ENCODE measurements around the gene AFF1.

AFF1 gene

DNA sequence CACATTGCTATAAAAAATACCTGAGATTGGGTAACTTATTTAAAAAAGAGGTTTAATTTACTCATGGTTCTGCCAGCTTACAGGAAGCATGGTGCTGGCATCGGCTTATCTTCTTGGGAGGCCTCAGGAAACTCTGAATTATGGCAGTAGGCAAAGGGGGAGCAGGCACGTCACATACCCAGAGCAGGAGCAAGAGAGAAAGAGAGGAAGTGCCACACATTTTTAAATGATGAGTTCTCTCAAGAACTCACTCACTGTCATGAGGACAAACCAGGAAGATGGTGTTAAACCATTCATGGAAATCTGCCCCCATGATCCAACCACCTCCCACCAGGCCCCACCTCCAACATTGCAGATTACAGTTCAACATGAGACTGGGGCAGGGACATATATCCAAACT is 10.0 kb upstream of the AFF1 start:
- DNase-seq = peak; percentile 70

DNA sequence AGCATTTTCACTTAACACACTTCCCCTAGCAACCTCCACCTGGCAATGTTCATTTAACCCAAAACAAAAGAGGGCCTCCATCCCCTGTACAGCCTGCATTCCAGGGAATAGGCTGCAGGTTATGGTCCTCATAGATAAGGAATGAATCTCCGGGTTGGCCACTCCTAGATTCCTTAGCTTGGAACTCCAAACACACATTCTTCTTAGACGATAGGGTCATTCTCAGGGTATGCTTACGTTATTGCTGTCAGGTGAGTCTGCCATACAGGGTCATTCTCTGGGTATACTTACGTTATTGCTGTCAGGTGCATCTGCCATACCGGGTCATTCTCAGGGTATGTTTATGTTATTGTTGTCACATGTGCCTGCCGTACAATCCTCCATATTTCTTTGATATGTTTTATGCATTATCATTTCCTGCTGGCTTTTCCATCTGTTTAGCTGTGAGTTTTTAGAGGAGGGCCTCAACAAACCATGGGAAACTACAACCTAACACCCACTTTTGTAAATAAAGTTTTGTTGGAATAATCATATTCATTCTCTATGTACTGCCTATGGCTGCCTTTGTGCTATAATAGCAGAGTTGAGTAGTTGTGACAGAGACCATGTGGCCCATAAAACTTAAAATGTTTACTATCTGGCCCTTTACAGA is 8.2 kb upstream of the AFF1 start:
- DNase-seq = no peak

DNA sequence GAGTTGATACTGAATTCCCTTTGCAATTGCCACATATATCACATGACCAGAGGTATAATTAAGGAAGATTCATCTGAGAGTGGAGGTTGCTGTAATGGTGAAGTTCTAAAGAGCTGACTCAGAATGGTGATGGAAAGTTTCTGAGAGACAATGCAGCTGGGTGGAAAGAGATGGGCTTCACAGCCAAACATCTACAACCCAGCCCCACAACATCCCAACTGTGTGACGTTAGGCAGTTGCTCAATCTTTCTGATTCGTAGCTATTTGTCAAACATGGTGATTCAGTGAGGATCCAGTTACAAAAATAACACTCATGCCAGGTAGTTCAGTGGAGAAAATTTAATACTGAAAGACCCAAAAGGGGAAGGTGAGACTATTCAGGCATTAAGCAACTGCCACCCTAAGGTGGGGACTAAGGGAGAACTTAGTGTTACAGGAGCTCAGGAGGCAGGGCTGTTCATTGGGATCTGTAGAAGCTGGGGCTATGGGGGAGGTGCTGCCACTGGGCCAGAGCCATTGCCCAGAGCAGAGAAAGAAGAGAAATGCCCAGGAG is 6.9 kb upstream of the AFF1 start:
- peak; percentile 83 for DNase-seq

DNA sequence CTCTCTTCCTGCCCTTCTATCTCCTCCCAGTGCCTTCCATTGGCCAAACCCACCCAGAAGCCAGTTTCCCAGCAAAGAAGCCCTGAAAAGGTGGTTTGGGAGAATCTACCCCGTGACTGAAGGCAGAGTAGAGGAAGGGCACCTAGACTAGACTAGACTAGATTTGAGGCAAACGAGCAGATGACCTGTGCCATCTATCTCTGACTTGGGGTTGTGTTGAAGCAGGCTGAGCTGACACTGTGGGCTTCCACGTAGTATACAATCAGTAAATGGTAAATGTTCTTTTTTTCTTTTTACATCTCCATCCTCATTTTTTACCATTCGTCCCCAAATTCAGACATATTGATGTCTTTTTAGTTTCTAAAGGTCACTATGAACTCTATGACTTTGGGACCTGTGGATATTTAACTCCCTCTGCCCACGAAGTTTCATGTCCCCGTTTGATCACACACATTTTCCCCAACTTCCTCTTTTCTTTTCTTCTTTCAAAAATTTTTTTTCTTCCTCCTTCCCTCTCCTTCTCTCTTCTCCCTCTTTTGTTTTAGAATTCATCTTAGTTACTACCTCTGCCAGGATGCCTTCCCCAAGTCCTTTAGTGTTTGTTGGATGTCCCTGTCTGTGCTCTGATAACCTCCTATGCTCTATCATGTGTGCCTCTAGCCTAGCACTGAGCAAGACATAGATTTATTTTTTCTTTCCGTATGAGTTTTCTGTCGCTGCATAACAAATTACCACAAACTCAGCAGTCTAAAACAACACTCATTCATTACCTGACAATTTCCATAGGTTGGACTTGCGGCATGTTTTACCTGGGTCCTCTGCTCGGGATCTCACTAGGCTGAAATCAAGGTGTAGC is 6.2 kb upstream of the AFF1 start:
- DNase-seq = no peak

DNA sequence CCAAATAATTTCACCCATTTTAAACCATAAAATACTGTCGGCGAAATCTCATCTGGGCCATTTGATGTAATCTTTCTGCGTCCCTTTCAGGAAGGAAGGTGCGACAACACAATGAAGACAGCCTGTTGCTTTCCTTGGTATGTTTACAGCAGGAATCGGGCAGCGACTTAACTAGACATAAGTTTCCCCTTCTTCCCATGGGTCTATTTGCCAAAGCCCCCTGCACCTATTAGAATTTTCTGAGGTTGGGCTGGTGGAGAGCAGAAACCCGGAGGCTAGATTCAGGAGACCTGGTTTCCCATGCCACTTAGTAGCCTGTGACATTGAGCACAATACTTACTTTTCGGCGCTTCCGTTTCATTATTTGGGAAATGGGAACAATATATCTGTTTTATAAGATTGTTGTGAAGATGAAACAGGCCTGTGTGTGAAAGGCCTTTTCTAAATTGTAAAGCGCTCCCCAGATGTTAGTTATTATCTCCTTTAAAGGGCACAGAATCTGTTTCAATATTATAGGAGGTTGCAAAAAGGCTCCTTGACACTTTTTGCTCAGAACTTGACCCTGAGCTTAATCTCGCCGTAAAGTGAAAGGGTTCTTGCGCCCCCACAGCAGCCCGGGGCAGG is 552 bp upstream of the AFF1 start:
- no peak for DNase-seq

DNA sequence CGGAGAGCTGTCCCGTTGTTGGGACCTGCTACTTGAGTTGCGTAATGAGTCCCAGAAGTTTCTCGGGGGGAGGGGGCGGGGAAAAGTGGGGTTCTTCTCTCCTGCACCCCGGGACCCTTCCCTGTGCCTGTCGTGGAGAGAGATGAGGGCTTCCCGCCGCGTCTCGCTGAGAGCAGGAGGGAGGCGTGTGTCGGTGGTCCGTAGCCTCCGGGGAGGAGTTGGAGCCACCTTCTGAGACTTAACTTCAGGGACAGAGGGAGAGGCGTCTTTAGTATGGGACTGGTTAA is 698 bp downstream of the AFF1 start:
- no peak for DNase-seq

DNA sequence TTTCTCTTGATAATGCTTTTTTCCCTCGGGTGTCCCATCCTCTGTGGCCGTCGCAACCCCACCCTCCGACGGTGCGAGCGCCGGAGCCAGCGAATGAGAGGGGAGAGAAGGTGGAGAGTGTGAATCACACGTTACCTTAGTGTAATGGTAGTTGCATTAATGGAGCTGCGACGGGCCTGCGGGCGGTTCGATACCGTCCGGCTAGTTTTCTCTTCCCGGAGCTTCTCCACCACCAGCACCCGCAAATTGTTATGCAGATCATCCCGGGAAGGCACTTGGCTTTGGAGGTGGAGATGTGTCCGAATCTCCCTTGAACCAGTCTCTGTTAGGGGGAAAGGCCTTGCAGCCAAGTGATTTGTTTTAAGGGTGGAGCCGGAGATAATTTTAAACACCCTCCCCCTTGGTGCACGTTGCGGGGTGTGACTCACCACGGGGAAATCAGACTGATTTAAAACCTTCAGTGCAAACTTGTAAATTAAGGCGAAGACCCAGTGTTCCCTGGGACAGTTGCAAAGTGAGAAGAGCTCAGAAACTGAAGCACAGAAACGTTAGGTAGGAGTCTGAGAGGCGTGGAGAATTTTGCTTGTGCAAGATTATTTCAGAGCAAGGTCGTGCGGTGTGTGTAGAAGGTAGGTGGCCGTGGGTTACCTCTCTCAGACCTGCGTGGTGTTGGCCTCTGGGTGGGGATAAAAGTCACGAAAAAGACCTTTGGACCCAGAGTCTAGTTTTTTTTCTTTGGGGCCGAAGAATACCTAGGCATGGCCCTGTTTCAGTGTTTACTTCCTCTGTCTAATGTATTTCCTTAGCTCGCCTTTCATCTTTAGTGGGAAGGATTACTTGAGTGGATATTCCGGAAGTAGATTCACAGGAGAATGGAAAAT is 1.3 kb downstream of the AFF1 start:
- peak; percentile 84 for DNase-seq

DNA sequence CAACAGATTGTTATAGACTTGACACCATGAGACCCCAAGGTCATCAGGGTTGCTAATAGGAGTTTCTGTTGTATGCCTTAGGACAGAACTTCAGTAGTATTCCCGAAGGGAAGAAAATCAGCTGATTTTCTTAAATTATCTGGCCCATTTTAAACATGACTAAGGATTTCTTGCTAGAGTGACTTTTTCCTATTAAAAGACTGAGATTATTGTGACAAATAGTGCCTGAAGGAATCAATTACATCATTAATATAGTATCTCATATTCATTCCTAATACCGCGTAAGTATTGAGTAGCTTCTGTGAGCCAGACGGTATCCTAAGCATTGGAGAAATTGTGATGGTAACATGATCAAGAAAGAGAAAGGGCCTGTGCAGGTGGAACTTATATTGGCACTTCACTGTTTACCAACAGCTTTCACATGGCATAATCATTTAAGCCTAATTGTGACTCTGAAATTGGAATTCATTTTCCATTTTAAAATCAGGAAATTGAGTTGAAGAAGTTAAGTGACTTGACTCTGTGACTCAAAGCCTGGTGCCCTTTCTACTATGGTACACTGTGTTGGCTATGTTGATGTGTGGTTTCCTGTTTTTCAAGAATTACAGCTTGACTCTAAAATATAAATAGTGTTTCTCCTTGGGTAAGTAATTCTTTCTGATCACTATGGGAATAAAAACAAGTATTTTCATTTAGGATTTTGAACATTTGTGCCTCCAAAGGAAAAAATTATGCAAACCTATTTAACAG is 4.1 kb downstream of the AFF1 start:
- peak; percentile 79 for DNase-seq

DNA sequence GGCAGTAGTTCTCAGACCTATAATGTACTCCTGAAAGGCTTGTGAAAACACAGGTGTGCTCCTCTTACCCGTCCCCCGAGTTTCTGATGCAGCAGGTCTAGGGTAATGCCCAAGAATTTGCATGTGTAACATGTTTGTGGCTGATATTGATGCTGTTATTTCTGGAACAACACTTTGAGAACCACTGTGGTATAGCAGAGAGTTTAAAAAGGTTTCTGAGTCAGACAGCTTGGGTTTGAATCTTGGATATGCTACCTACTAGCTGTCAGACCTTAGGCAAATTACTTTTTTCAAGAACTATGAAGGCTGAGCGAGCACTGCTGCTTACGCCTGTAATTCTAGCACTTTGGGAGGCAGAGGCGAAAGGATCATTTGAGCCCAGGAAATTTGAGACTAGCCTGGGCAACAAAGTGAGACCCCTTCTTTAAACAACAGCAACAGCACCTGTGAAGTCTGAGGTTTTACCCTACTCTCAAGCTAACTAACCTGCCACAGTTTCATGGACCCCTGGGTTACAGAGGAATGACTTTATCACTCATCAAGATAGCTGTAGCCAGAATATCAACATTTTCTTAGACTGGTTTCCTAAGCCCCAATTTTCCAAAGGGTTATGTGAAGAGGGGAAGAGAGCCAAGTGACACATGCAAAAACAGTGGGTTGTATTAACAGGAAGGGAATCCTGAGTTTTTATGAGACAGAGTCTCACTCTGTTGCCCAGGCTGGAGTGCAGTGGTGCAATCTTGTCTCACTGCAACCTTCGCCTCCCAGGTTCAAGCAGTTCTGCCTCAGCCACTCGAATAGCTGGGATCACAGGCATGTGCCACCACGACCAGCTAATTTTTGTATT is 5.1 kb downstream of the AFF1 start:
- peak; percentile 54 for DNase-seq

DNA sequence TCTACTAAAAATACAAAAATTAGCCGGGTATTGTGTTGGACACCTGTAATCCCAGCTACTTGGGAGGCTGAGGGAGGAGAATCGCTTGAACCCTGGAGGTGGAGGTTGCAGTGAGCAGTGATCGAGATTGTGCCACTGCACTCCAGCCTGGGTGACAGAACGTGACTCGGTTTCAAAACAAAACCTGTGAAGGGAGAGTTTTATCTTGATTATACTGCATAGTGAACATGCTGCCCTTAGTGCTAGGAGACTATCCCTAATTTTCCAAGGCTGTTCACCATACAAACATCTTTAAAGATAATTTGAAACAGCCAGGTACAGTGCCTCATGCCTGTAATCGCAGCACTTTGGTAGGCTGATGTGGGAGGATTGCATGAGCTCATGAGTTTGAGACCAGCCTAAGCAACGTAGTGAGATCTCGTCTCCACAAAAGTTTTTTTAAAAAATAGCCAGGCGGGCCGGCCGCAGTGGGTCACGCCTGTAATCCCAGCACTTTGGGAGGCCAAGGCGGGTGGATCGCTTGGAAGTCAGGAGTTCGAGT is 6.2 kb downstream of the AFF1 start:
- no peak for DNase-seq

DNA sequence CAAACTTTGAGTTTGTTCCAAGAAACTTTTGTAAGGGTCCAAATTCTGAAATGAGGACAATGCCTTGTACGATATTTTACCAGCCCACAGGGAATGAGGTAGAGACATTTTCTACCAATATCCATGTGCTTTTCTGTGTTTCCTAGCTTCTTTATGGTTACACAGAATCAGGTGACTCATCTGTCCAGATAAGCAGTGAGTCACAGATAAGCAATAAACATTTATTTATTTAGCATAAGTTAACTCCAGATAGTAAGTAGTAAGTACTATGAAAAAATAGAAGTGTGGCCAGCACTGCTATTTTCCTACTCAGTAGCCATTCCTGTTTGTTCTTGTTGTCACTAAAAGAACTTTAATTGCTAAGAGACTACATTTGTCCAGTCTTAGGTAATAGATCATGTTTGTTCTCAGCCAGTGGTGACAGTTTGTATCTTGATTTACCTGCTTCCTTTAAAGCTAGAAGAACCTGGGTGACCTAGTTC is 7.4 kb downstream of the AFF1 start:
- no peak for DNase-seq

DNA sequence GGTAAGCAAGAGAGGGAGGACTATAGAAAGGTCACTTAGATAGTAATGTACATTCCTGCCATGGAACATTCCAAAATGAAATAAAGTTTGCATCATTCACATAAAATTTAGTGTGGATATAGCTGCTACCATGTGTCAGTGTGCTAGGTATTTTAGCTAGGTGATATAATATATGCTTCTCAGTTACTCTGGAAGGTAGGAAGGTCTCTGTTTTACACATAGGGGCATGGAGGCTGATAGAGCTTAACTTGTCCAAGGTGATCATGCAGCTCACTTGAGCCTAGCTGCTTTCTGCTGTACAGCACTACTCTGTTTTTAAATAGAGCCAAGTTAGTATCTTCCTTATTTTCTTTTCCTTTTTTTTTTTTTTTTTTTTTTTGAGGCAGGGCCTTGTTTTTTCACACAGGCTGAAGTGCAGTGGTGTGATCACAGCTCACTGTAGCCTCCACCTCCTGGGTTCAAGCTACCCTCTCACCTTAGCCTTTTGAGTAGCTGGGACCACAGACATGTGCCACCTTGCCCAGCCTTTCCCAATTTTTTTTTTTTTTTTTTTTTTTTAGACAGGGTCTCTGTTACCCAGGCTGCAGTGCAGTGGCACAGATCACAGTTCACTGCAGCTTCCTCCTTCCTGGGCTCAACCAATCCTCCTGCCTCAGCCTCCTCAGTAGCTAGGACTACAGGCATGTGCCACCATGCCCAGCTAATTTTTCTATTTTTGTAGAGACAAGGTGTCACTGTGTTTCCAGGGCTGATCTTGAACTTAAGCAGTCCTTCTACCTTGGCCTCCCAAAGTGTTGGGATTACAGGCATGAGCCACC is 10.4 kb downstream of the AFF1 start:
- DNase-seq = no peak

DNA sequence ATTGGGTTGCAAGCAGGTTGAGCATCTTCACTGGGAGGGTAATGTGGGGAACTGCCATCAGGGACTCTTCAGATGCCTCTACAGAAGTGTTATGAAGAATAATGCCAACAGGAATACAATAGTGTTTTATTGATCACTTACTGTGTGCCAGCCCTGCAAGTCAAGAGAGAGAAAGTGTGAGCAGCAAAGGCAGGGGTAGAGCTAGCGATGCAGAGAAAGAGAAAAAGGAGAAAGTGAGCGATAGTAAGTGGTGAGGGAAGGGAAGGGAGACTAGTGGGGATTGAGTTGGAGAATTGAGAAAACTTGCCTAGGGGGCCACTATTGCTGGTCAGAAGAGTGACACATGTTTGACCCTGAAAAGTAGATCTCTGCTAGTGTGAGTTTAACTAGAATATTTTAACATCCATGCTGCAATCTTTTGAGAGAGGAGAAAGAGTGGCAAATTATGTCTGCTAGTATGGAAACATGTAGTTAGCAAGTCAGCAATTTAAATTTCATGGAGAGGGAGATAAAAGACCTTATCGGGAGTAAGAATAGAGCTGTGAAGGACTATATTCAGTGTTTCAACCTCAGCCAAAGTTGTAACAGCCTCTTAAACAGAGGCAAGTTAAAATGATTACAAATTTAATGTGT is 12.2 kb downstream of the AFF1 start:
- DNase-seq = no peak

DNA sequence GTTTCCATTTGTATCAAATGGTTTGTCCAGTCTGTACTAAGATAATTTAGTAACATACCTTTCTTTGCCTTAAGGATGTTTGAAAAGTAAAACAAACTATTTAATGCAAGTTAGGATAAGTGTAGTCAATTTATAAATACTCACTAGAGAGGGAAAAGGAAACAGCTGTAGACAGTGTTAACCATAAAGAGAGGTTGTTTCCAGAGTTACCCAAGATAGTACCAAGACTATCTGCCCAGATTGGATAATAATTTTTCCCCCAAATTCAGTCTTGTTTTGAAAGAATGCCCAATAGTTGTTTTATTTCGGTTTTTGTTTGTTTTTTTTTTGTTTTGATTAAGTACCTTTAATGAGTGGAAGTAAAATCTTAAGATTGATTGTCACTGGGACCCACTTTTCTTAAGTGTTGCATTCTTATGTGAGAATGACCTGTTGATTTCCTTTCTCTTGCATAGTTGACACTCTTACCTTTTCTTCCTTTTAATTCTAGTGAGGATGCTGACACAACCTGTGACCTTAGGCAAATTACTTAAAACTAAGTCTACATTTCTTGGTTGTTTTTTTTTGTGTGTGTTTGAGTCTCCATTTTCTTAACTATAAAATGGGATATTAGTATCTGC is 12.8 kb downstream of the AFF1 start:
- DNase-seq = no peak

DNA sequence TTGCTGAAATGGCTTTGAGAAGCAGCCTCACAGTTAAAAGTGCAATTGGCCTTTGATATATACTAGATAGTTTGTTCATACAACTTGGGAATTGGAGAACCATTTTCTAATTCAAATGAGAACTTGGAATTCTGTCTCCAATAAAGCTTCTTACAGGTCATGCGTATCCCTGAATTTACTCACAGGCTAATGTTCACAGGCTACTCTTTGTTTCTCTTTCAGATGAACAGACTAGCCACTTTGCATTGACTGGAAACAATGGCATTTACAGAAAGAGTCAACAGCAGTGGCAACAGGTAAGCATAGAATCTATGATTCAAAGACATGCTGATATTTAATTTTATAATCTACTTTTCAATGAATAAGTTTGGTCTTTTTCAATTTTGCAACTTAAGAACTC is 13.5 kb downstream of the AFF1 start:
- DNase-seq = no peak

DNA sequence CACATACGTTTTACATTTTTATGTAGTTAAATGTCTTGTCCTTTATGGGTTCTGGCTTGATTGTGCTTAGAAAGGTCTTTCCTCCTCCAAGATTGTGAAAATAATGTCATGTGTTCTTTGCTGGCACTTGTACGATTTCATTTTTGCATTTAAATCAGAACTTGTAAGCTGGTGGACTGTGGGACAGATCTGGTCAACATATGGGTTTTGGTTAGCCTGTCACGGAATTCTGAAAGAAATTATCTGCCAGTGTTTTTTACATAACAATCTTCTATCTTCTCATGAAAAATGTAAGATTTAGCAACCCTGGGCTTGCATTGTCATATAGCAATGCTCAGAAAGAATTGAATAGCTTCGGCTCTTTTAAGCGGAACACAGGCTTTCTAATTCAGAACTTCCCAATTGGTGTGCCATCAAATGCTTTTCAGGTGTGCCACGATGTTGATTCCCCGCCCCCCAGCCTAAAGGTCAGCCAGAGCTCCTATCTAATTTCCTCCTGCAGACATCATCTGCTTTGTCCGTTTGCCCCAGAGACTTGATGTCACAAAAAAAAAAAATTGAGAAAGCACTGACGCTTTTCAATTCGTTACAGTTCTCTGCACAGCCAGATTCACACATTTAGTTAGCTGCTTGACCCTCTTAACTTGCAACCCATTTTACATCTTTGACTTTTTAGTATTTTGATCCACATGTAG is 16.2 kb downstream of the AFF1 start:
- no peak for DNase-seq

DNA sequence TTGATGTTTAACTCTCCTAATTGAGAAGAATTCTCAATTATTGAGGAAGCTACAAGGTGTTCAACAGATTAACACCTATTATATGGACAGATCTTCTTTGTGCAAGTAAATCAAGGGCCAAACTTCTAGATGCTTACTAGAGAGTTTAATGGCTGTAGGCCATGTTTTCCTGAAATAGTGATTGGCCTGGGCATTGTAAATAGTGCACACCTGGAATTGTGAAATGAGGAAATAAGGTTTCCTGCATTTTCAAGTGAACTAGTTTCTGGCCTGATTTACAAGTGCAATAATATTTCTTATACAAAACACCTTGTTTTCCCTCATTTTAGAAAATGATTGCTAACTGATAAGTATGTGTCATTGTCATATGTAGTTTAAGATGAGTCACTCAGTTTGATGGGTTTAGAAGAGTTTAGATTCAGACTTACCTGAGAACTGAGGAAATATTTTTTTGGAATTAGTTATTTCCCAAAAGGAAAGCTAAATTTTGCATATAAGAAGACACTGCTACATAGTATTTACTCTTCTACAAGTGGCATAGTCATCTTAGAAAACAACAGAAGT is 21.2 kb downstream of the AFF1 start:
- DNase-seq = no peak

DNA sequence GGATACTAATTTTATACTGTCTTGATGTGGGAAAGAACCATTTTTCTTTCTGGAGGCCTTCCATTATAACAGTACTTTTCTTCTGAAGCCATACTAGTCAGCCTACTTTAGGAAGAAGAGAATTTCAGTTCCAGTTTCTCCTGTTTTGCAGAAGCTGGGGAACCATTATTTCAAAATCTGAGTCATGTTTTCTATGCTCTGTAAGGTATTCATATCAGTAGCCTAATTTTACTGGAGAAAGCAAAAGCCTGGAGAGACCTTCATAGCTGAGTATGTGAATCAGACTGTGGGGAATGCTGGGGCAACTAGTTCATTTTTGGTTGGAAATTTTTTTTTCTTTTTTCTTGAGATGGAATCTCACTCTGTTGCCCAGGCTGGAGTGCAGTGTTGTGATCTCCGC is 22.4 kb downstream of the AFF1 start:
- peak; percentile 87 for DNase-seq

Measured in suppressor macrophage treated with lipopolysaccharide for 4 hours (primary cell).